ENCODE results near the gene HARS1. TPM values are rescaled to one million over a fixed set of nuclear protein-coding genes. Genes with fewer than 3 reads are reported as not detected.

HARS1 gene
- total RNA-seq, 3 donors from 2014 or later (not counting 1 experiment from before 2014, with no cell fraction given) = 62.4 to 73.8 (median 68.3) TPM

- peak within 1 kb of the TSS; percentile 87 for H3K4me3 Mint-ChIP-seq
- H3K36me3 Mint-ChIP-seq = peaks cover 40% of the 10 kb centered on the region
- no peaks in the 10 kb centered on the region for H3K27me3 Mint-ChIP-seq (ENCODE audit: low read depth in 2 of 2)
- peak within 1 kb of the TSS; percentile 94 to 97 for H3K27ac Mint-ChIP-seq
- peaks cover 23 to 34% of the 10 kb centered on the region in 2 donors for H3K4me1 Mint-ChIP-seq
- no peak for TF ChIP-seq CTCF (IDR thresholded peaks at IDR 0.05)
- Histone ChIP-seq H3K27me3 (ENCODE audit: control insufficient read depth, insufficient read depth, low read length) (no peaks in the 10 kb centered on the region), H3K4me1 (ENCODE audit: control insufficient read depth, insufficient read depth, low read length) (peaks cover 15% of the 10 kb centered on the region), H3K27ac (ENCODE audit: low read length) (peak within 1 kb of the TSS; percentile 76), H3K36me3 (ENCODE audit: control insufficient read depth, insufficient read depth, low read length) (peaks cover 72% of the 10 kb centered on the region), H3K9me3 (ENCODE audit: control insufficient read depth, insufficient read depth, low read length) (no peaks in the 10 kb centered on the region), H3K4me3 (ENCODE audit: low read length) (peak within 1 kb of the TSS; percentile 65)
- H3K9me3 Mint-ChIP-seq = no peaks in the 10 kb centered on the region
- DNase-seq (peak; percentile 89 to 98), ATAC-seq (peak; percentile 98 to 100 (median 99))
- WGBS (ENCODE audit: insufficient coverage) = 2% methylated on average over 44 of the region's 44 CpGs
- intact Hi-C loops (cut with micrococcal nuclease) = loop anchor here (1.0 to 5.0 kb wide), 5 partner anchors 9 to 153 kb away; partner anchors contain the start of genes EIF4EBP3, HARS1, HARS2 and IK
These were observed 9.3 kb upstream of the HARS1 start, which contains the start of gene ZMAT2 for GRCh38 chr5:140700177-140701144. TSS of gene ZMAT2 (plus strand) at chr5:140700447. CDS start at chr5:140700461, 14 bp downstream.

- 96% methylated on average over 4 of the region's 4 CpGs for WGBS (ENCODE audit: insufficient coverage)
- H3K36me3 Mint-ChIP-seq = peaks cover 33% of the 10 kb centered on the region
- H3K4me3 ChIP-seq (ENCODE audit: low read length) = no peak overlapping the region
- no peak overlapping the region for H3K4me3 Mint-ChIP-seq
- no peaks in the 10 kb centered on the region for H3K9me3 ChIP-seq (ENCODE audit: control insufficient read depth, insufficient read depth, low read length)
- TF ChIP-seq CTCF (IDR thresholded peaks at IDR 0.05) = no peak
- H3K9me3 Mint-ChIP-seq = no peaks in the 10 kb centered on the region
- peaks cover 19% of the 10 kb centered on the region for H3K4me1 ChIP-seq (ENCODE audit: control insufficient read depth, insufficient read depth, low read length)
- H3K27ac Mint-ChIP-seq = peak overlapping the region; percentile 36 to 62
- no peaks in the 10 kb centered on the region for H3K27me3 Mint-ChIP-seq (ENCODE audit: low read depth in 2 of 2)
- H3K4me1 Mint-ChIP-seq = peaks cover 32 to 46% of the 10 kb centered on the region in 2 donors
- no peak for ATAC-seq
- H3K27me3 ChIP-seq (ENCODE audit: control insufficient read depth, insufficient read depth, low read length) = no peaks in the 10 kb centered on the region
- peaks cover 59% of the 10 kb centered on the region for H3K36me3 ChIP-seq (ENCODE audit: control insufficient read depth, insufficient read depth, low read length)
- no peak overlapping the region for H3K27ac ChIP-seq (ENCODE audit: low read length)
- intact Hi-C loops (cut with micrococcal nuclease) = no loop called here
- no peak for DNase-seq
These were observed 5.8 kb upstream of the HARS1 start for GRCh38 chr5:140696891-140697492.

GRCh38 chr5:140694276-140694675, 3.1 kb upstream of the HARS1 start:
- Histone ChIP-seq H3K4me3 (ENCODE audit: low read length) (no peak overlapping the region), H3K9me3 (ENCODE audit: control insufficient read depth, insufficient read depth, low read length) (no peaks in the 10 kb centered on the region), H3K27ac (ENCODE audit: low read length) (no peak overlapping the region), H3K27me3 (ENCODE audit: control insufficient read depth, insufficient read depth, low read length) (no peaks in the 10 kb centered on the region), H3K4me1 (ENCODE audit: control insufficient read depth, insufficient read depth, low read length) (peaks cover 16% of the 10 kb centered on the region), H3K36me3 (ENCODE audit: control insufficient read depth, insufficient read depth, low read length) (peaks cover 56% of the 10 kb centered on the region)
- H3K27me3 Mint-ChIP-seq (ENCODE audit: low read depth in 2 of 2) = no peaks in the 10 kb centered on the region
- peaks cover 33% of the 10 kb centered on the region for H3K36me3 Mint-ChIP-seq
- peaks cover 26 to 45% of the 10 kb centered on the region in 2 donors for H3K4me1 Mint-ChIP-seq
- no peak for DNase-seq
- WGBS (ENCODE audit: insufficient coverage) = 98% methylated on average over 5 of the region's 5 CpGs
- H3K4me3 Mint-ChIP-seq = peak overlapping the region; percentile 7
- no peak overlapping the region for H3K27ac Mint-ChIP-seq
- ATAC-seq = no peak
- no peaks in the 10 kb centered on the region for H3K9me3 Mint-ChIP-seq
- intact Hi-C loops (cut with micrococcal nuclease) = no loop called here
- no peak for TF ChIP-seq CTCF (IDR thresholded peaks at IDR 0.05)
